HepG2 (cell line): ENCODE results near the gene GRK4. TPM values are rescaled to one million over a fixed set of nuclear protein-coding genes. Genes with fewer than 3 reads are reported as not detected.

Experiments used
- CCAR2 ChIP-seq: fragments of 200-400 bp; formaldehyde crosslinking; optimal IDR thresholded peaks from 2 replicates; pipeline ENCODE3; 2018; ENCODE audit warnings: low read depth, mild to moderate bottlenecking, low read length, moderate library complexity
- DPF2 ChIP-seq: sonication (generic); formaldehyde crosslinking; IDR thresholded peaks from 2 replicates; pipeline ENCODE4 v1.4.0; 2020; ENCODE audit warnings: mild to moderate bottlenecking, low read depth, missing genetic modification reagents, borderline replicate concordance
- EEA1 ChIP-seq: sonication (generic); formaldehyde crosslinking; IDR thresholded peaks from 2 replicates; pipeline ENCODE4 v1.5.1; 2020; ENCODE audit warnings: mild to moderate bottlenecking, missing genetic modification reagents, borderline replicate concordance
- FOXO1 ChIP-seq: sonication (generic); formaldehyde crosslinking; IDR thresholded peaks from 2 replicates; pipeline ENCODE4 v1.4.0; 2020; ENCODE audit warnings: missing genetic modification reagents
- HOMEZ ChIP-seq: IDR thresholded peaks from 2 replicates; pipeline ENCODE4 v1.6.1; 2016; ENCODE audit warnings: low read depth
- KAT8 ChIP-seq: IDR thresholded peaks from 2 replicates; pipeline ENCODE4 v1.6.1; 2016; ENCODE audit warnings: missing genetic modification reagents, missing compliant biosample characterization
- KLF6 ChIP-seq: IDR thresholded peaks from 2 replicates; pipeline ENCODE4 v1.8.0; 2016; ENCODE audit warnings: missing biosample characterization, missing genetic modification reagents
- LBX2 ChIP-seq: sonication (generic); formaldehyde crosslinking; IDR thresholded peaks from 2 replicates; pipeline ENCODE4 v1.5.0; 2020; ENCODE audit warnings: missing genetic modification reagents, mild to moderate bottlenecking, borderline replicate concordance
- RARA ChIP-seq: IDR thresholded peaks from 2 replicates; pipeline ENCODE4 v1.6.1; 2016; ENCODE audit warnings: missing genetic modification reagents, missing compliant biosample characterization
- RBM39 ChIP-seq: fragments of 200-400 bp; formaldehyde crosslinking; IDR thresholded peaks from one replicate; pipeline ENCODE4 v1.6.1; 2018; ENCODE audit warnings: antibody characterized with exemption, mild to moderate bottlenecking, low read depth, low read length; ENCODE audit not compliant: poor library complexity, severe bottlenecking
- RNF2 ChIP-seq: fragments of 450-650 bp; conservative IDR thresholded peaks from 2 replicates; pipeline ENCODE4 v1.6.1; 2016; ENCODE audit warnings: low read depth
- SALL2 ChIP-seq: sonication (generic); formaldehyde crosslinking; IDR thresholded peaks from 2 replicates; pipeline ENCODE4 v1.8.1; 2023; ENCODE audit warnings: mild to moderate bottlenecking, missing genetic modification reagents, inconsistent platforms
- TOPORS ChIP-seq: sonication (generic); formaldehyde crosslinking; IDR thresholded peaks from 2 replicates; pipeline ENCODE4 v1.8.0; 2023; ENCODE audit warnings: mild to moderate bottlenecking, missing genetic modification reagents
- USF2 ChIP-seq, 2 experiments: sonication (generic) in 1 of 2; formaldehyde crosslinking in 1 of 2; IDR thresholded peaks; 2 replicates each; pipeline versions ENCODE4 v1.5.1 to v1.6.1; 2011 to 2020; ENCODE audit warnings: borderline replicate concordance in 1 of 2, low read depth in 1 of 2, low read length in 1 of 2, mild to moderate bottlenecking in 1 of 2, missing genetic modification reagents in 1 of 2, moderate library complexity in 1 of 2
- ZNF510 ChIP-seq: sonication (generic); formaldehyde crosslinking; IDR thresholded peaks from 2 replicates; pipeline ENCODE4 v1.4.0; 2020; ENCODE audit warnings: low read depth, mild to moderate bottlenecking, missing genetic modification reagents
- ZNF543 ChIP-seq: sonication (generic); formaldehyde crosslinking; IDR thresholded peaks from 2 replicates; pipeline ENCODE4 v1.4.0; 2020; ENCODE audit warnings: mild to moderate bottlenecking, missing genetic modification reagents
- ZNF770 ChIP-seq: sonication (generic); formaldehyde crosslinking; IDR thresholded peaks from 2 replicates; pipeline ENCODE4 v1.5.0; 2020; ENCODE audit warnings: mild to moderate bottlenecking, missing genetic modification reagents
- ZNF775 ChIP-seq: sonication (generic); formaldehyde crosslinking; IDR thresholded peaks from 2 replicates; pipeline ENCODE4 v1.4.0; 2020; ENCODE audit warnings: missing genetic modification reagents, mild to moderate bottlenecking, moderate library complexity, borderline replicate concordance
- ZNF800 ChIP-seq: sonication (generic); formaldehyde crosslinking; IDR thresholded peaks from 2 replicates; pipeline ENCODE4 v1.4.0; 2020; ENCODE audit warnings: missing genetic modification reagents
- polyA plus RNA-seq, 8 experiments: library from polyadenylated mRNA; depleted of rRNA in 3 of 8; stranded (reverse) in 7 of 8; unstranded in 1 of 8; fragments of >200 nt; fragmentation: Illumina TruSeq in 4 of 8; extraction: Trizol in 4 of 8; gene quantifications; 2 replicates each; pipeline versions ENCODE4 v1.2.1 to v1.2.3, GENCODE V29; 2011 to 2016; ENCODE audit warnings: low read depth in 4 of 8, missing spikeins in 1 of 8, mixed read lengths in 1 of 8; ENCODE audit not compliant: insufficient read depth in 1 of 8
- total RNA-seq, 5 experiments: library from RNA; depleted of rRNA; stranded (reverse); fragments of >200 nt; fragmentation: Illumina TruSeq; extraction: Trizol; gene quantifications; 2 replicates each; pipeline ENCODE4 v1.2.3, GENCODE V29; 2016; ENCODE audit warnings: low read depth in 1 of 5

GRK4 gene
- total and polyA plus RNA-seq, 2 of the 13 experiments (the other 11 are each of a cell fraction or from before 2014, with no cell fraction given): 1.8 to 2.0 TPM

GRCh38 chr4:3073158-3074077 is 110.0 kb downstream of the GRK4 start (continued):
- no peak for TF ChIP-seq USF2 (IDR thresholded peaks at IDR 0.05; ENCODE audit: low read depth, low read length)
- TF ChIP-seq USF2 (CRISPR knock-in tag; IDR thresholded peaks at IDR 0.05; ENCODE audit: borderline replicate concordance): no peak
- no peak for TF ChIP-seq LBX2 (CRISPR knock-in tag)
- TF ChIP-seq RARA (CRISPR knock-in tag): peak; percentile 42; the same call in 1 of the 2 replicates
- TF ChIP-seq KLF6 (CRISPR knock-in tag): no peak
- no peak for TF ChIP-seq CCAR2
- TF ChIP-seq TOPORS: 0 out of 2 replicates have a peak, but pooled peaks have one; percentile 15
- no peak for TF ChIP-seq ZNF770 (CRISPR knock-in tag)
- TF ChIP-seq DPF2 (CRISPR knock-in tag): peak; percentile 31; the same call in 1 of the 2 replicates
- TF ChIP-seq ZNF800 (CRISPR knock-in tag): no peak
- no peak; the same call in 1 of the 2 replicates for TF ChIP-seq ZNF510 (CRISPR knock-in tag)
- no peak for TF ChIP-seq ZNF775 (CRISPR knock-in tag)
- peak; percentile 71 for TF ChIP-seq KAT8
- TF ChIP-seq FOXO1 (CRISPR knock-in tag): peak; percentile 50; the same call in 1 of the 2 replicates
- no peak; the same call in 1 of the 2 replicates for TF ChIP-seq SALL2 (CRISPR knock-in tag)
- TF ChIP-seq ZNF543 (CRISPR knock-in tag): no peak; the same call in 1 of the 2 replicates
- TF ChIP-seq EEA1: 0 out of 2 replicates have a peak, but pooled peaks have one; percentile 41
- TF ChIP-seq HOMEZ (CRISPR knock-in tag): no peak
- TF ChIP-seq RNF2: no peak
- no peak for TF ChIP-seq RBM39
